ENCODE data around the gene TLR5.
"Not testable (repeated sequence)": the region's sequence is repeated elsewhere in the genome, so short reads cannot be mapped to it uniquely, and the experiment has no call there.

TLR5 gene, protein sequence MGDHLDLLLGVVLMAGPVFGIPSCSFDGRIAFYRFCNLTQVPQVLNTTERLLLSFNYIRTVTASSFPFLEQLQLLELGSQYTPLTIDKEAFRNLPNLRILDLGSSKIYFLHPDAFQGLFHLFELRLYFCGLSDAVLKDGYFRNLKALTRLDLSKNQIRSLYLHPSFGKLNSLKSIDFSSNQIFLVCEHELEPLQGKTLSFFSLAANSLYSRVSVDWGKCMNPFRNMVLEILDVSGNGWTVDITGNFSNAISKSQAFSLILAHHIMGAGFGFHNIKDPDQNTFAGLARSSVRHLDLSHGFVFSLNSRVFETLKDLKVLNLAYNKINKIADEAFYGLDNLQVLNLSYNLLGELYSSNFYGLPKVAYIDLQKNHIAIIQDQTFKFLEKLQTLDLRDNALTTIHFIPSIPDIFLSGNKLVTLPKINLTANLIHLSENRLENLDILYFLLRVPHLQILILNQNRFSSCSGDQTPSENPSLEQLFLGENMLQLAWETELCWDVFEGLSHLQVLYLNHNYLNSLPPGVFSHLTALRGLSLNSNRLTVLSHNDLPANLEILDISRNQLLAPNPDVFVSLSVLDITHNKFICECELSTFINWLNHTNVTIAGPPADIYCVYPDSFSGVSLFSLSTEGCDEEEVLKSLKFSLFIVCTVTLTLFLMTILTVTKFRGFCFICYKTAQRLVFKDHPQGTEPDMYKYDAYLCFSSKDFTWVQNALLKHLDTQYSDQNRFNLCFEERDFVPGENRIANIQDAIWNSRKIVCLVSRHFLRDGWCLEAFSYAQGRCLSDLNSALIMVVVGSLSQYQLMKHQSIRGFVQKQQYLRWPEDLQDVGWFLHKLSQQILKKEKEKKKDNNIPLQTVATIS

DNA sequence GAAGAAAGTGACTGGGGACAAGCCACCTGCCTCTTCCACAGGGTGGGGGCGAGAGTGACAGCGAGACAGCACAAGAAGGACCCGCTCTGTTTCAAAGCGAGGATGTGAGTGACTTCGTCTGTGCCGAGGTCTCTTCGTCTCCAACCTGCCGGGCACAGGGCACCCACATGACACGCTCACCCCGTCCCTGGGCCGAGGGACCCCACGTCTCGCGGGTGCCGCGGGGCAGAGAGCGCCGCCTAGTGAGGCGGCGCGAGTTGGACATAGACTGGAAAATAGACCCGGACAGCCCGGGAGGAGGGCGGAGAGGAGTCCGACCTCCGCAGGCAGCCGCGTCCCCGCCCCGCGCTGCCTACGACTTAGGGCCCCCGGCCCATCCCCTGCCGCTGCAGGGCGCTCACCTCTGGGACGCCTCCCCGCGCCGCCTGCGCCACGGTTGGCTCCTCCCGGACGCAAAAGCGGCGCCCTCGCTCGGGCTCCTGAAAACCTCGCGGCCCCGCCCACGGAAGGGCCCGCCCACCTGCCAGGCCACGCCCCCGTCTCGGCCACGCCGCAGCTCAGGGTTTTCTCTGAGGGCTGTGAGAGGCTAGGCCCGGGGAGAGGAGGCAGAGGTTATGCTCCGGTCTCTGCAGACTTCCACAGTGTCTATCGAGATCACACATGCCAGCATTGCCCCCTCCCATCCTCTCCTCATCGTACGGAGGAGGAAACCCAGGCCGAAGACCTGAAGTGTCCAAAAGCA is at the start of gene TLR5:
Gene TLR5 (minus strand): TSS at position 454 of the 742 bp plus-strand sequence. CDS start 30,217 bp downstream, outside the sequence.
- no peak for FAIRE-seq

DNA sequence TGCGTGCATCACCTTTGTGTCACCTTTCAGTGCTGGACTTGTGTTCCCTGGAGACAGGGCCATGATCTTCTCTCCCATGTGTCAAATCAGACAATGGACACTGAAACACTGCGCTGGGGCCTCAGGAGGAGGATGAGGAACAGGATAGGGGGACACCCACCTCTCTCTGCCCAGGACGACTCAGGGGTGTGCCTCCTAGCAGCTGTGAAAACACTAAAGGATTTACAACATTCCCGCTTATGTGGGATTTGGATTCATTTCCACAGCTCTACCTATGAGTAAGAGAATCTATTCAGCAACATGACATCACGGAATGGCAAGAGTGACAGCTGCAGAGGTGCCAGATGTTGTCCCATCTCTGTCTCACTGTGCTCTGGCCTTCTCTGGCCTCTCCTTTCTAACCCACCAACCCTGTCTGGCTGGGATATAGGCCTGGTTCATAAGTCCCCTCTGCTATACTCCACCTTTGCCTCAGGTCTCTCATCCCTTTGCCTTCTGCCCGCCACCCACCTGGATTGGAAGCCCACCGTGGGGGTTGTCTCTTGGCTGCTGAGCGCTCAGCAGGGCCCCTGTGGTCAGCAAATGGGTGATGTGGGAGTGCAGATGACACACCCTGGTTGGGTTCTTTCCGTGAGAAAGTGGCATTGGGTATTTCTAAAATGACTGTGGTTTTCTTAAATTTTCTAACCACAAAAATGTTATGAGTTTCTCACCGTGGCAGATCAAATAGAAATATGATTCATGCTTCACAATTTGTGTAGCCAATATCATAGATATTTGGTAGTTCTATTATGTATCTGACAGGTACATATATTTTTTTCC is 47.1 kb upstream of the TLR5 start:
- FAIRE-seq = no peak

DNA sequence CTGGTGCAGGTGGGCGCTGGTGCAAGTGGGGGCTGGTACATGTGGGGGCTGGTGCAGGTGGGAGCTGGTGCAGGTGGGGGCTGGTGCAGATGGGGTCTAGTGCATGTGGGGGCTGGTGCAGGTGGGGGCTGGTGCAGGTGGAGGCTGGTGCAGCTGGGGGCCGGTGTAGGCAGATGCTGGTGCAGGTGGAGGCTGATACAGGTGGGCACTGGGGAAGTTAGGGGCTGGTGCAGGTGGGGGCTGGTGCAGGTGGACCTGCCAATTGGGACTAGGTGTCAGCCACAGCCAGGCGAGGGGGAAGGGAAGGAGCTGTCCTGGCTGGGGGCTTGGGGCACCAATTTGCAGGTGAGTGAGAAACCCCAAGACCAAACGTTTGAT is 46.5 kb upstream of the TLR5 start:
- no peak for FAIRE-seq

DNA sequence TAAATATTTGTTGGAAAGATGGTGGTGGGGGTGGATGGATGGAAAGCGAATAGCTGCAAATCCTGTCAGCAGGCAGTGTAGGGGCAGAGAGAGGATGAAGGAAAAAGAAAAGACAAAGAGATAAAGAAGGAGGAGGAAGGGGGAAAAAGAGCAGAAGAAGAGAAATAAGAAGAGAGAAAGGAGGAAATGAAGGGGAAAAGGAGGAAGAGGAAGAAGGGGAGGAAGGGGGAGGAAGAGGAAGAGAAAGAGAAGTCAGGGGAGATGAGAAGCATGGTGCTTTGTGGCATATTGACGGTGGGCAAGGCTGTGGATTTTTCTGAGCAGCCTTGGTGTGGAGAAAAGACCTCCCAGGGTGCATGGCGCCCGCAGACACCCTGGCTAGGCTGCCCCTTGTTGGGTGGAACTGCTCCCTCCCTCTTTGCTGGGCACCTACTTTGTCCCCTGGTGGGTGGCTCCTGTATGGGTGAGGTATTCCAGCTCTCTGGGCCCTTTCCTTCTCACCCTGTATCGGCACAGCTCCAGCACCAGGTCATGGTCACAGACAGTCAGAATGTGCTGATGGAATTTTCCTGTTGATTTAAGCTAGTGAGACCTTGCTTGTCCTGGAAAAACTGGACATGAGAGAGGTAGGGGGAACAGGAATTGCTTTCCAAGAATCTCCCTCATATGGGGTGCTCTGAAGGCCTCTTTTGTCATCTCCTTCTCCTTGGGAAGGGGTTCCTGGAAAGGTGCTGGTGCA is 45.7 kb upstream of the TLR5 start:
- no peak for FAIRE-seq

DNA sequence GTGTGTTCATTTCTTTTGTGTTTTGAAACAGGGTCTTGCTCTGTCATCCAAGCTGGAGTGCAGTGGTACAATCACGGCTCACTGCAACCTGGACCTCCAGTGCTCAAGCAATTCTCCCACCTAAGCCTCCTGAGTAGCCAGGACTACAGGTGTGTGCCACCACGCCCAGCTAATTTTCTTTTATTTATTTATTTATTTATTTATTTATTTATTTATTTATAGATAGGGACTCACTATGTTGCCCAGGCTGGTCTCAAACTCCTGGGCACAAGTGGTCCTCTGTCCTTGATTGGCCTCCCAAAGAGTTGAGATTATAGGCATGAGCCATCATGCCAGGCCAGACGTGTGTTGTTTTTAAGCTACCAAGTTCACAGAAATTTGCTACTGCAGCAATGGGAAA is 43.8 kb upstream of the TLR5 start:
- FAIRE-seq = no peak

DNA sequence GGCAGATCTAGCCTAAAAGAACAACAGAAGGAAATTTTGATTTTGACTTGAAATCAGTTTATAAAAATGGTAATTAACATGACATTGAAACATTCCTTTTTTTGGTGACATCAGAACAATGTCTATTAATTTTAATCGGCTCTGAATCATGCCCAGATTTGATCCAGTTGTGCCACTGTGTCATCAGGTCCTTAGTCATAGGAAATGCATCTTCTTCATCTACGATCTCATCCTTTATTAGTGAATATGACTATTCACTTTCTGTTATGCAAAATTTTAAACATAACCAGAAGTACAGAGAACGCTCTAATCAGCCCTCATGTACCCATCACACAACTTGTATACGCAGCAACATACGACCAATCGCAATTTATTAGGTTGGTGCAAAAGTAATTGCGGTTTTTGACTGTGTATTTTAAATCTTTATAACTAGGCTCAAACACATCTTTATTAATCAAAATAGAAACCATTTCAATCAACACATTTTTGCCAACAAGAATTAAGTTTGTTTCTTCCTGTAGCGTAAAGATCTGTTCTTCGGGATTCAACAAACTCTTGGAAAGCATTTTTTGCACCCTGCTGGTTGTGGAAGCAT is 40.3 kb upstream of the TLR5 start:
- no peak for FAIRE-seq

DNA sequence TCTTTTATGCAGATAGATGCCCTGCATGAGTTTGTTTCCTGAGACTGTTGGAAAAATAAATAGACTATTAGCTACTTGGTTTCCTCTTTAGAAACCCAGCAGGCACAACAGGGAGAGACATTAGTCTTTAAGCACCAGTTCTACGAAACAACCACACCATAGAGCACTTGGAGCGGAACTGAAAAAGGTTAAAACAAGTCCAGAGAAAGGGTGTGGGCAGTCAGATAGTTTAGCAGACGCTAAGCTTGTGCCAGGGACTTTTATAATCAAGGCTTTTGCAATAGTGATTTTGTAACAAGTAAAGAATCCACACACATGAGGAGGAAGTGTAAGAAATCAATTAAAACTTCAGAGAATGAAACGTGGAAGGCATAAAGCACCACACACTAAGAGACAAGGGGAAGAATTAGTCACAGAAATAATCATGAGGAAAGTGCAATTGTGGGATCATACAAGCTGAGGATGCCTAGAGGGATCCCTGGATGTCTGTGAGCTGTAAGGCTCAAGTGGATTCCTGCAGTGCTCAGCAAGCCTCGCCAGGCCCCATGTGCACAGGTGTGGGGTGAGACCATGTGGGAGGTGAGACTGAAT is 37.8 kb upstream of the TLR5 start:
- FAIRE-seq = no peak

DNA sequence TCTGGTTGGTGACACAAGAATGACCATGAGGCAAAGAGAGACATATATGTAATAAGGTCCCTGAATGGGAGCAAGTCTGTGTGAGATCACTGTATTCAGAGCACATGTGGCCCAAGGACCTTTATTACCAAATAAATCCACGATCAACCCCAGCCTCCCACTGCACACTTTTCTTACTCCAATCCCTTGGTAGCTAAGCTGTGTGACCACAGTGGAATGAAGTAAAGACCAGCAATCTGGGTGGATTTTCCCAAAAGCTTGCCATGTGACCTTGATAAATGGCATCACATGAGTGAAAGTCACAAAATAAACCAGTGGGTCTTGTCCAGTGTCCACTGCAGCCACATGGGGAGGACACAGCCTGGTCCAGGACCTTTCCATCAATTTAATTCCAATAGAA is 36.7 kb upstream of the TLR5 start:
- no peak for FAIRE-seq

DNA sequence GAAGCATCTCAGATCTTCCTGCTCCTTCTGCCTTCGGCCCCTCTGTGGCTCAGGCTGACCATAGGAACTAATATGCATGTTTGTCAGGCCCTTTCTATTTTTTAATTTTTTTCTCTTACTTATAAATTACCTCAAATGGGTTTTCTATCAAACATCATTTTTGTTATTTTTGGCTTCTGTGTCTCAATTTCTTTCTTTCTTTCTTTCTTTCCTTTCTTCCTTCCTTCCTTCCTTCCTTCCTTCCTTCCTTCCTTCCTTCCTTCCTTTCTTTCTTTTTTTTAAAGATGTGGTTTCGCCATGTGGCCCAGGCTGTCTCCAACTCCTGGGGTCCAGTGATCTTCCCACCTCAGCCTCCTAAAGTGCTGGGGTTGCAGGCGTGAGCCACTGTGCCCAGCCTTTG is 36.2 kb upstream of the TLR5 start:
- FAIRE-seq = no peak

DNA sequence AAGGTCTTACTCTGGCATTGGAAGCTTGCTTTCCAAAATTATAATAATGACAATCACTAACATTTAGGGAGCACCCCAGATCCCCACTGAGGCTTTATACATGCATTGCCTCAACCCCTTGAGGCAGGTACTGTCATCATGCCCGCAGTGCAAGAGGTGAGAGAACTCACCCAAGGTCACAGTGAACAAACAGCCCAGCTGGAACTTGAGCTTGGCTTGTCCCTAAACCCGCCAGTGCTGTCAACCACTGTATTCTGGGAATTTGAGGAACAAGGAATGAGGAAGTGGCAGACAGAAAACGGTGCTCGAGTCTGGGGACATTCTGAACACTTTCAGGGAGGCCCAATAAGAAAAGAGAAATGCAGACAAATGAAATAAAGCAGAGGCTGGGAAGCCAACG is 34.6 kb upstream of the TLR5 start:
- FAIRE-seq = no peak

DNA sequence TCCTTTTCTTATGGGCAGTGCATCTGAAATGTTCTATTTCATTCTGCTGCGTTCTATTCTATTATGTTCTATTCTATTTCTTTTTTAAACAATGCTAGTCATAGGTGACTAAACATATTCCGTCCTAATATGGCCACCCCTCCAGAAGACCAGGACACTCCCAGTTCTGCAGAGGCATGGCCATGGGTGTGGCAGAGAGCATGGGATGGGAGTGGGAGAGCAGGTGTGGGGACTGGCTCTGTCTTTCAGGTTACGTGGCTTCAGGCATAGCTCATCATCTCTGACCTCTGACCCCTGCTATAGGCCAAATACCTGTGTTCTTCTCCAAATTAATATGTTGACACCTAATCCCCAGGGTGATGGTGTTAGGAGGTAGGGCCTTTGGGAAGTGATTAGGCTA is 33.4 kb upstream of the TLR5 start:
- no peak for FAIRE-seq

DNA sequence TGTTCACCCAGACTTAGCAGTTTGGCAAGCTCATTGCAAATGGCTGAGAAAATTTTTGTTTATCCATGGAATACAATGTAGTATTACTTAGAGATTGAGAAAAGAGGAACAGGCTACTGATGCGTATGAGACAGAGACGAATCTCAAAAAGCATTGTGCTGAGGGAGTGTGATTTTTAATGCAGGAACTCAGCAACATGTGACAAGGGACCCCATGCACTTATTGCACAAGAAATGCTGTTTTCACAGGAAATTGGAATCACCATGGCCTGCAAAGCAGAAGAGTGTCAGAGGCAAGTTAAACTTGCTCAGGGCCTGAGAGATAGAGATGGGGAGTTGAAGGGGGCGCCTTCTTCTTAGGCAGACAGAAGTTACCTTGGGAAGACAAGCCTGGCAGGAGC is 32.6 kb upstream of the TLR5 start:
- no peak for FAIRE-seq

DNA sequence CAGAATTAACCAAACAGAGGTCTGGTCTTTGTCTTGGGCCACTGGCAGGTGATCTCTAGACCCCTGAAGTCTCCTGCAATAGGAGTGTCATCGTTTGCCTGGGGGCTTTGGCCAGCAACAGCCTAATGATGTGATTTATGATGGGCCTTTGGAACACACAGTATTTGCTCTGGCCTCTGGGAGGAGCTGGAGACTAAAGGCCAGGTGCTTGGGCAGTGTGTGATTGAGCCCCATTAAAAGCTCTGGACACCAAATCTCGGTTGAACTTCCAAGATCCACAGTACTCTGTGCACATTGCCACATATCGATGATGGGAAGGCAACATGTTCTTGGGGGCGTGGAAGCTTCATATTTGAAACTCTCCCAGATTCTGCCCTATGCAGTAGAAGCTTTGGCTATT is 32.0 kb upstream of the TLR5 start:
- FAIRE-seq = no peak

DNA sequence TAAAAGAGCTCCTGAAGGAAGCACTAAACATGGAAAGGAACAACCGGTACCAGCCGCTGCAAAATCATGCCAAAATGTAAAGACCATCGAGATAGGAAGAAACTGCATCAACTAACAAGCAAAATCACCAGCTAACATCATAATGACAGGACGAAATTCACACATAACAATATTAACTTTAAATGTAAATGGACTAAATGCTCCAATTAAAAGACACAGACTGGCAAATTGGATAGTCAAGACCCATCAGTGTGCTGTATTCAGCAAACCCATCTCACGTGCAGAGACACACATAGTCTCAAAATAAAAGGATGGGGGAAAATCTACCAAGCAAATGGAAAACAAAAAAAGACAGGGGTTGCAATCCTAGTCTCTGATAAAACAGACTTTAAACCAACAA is 26.4 kb upstream of the TLR5 start:
- not testable (repeated sequence) for FAIRE-seq

DNA sequence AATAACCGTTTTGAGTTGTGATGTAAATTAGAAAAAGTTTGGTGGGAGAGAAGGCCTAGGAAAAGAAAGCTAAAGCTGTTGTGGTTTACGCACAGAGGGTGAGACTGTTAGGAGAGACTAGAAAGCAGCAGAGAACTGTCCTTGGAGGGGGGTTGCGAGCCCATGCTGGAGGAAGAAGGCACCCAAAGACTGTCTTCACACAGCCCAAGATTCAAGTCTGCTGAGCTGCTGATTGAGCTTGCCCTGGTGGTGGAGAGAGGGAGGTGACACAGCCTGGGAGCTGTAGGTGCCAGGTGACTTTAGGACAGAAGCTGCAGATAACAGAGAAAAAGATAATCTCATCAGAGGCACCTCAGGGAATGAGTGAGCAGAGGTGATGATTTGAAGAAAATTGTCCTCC is 18.3 kb upstream of the TLR5 start:
- no peak for FAIRE-seq

DNA sequence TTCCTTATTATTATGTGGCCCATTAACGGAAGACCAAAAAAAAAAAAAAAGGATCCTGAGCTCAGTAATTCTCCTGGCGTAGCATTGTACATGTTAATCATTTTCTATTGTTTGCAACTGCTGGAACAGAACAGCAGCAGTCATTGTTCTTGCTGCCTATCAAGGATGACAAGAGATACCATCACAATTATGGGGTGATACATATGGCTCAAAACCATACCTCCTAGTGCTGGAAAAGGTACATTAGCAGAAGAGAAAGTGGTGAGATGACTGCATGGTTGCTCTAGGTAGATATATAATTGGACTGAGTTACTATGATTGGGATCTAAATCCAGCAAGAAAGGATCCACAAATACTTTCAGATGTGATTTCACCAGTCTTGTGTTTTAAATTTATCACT is 13.3 kb upstream of the TLR5 start:
- no peak for FAIRE-seq

DNA sequence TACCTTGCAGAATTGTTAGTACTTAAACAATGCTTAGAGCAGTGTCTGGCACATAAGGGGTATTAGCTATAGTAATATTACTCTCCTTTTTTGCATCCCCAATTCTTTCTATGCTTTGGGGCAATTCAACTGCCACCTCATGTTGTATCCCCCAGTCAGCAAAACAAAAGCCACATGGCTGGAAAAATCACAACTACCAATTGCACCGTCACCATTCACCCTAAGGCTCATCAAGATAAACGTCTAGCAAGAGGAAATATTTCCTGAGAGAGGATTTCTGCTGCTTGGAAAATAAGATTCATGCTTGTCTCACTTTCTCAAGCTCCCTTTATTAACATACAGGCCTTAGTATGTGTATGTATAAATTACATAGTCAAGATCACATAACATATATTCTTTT is 12.1 kb upstream of the TLR5 start:
- no peak for FAIRE-seq

DNA sequence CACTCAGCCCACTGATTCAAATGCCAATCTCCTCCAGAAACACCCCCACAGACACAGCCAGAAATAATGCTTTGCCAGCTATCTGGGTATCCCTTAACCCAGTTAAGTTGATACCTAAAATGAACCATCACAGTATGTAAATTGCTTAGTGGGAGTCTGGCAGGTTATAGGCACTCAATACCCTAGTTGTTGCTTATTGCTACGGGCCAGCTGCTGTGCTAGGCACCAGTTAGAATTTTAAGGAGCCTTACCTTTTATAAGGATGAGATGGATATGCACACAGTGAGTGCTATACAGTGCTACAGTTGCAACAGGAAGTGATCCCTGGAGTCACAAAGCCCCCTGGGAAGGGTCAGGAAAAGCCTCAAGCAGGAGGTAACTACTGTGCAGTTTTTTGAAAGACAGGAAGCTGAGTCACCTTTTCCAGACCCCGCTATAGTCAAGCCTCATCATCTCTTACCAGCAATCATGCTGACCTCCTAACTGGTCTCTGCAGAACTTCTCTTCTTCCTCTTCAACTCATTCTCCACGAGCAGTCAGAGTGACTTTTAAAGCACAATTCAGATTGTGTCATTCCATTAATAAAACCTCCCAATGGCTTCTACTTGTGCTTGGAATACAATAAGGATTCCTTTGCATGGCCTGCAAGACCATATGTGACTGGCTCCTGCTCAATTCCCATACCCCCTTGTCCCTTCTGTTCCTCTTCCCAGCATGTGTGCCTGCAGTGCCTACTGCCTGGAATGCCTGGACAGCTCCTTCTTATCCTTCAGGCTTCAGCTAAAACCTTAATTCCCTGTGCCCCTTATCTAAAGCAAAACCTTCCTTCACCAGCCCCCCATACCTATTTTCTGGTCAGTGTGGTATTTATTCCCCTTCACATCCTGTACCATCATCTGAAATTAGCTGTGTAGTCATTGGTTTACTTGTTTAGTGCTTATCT is 10.4 kb upstream of the TLR5 start:
- no peak for FAIRE-seq

DNA sequence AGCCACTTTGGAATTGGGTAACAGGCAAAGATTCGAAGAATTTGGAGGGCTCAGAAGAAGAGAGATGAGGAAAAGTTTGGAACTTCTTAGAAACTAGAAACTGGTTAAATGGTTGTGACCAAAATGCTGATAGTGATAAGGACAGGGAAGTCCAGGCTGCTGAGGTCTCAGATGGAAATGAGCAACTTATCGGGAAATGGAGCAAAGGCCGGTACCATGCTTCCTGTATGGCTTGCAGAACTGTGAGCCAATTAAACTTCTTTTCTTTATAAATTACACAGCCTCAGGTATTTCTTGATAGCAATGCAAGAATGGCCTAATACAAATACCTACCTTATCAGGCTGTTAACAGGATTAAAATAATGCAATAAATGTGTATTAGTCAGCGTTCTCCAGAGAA is 9.4 kb upstream of the TLR5 start:
- no peak for FAIRE-seq

DNA sequence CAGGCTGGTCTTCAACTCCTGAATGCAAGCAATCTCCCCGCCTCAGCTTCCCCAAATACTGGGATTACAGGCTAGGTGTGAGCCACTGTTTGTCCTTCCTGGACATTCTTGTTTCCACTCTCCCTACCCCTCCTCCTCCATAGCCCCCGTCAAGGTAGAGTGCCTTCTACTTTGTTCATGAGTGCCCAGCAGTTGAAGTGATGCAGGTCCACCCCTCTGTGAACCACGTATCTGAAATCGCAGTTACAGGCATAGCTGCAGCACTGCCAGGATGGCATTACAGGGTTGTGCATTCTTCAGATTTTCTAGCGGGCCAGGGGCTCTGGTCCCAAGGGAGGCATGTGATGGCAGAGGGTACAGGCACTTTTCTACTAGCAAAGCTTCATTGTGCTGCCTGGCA is 7.4 kb upstream of the TLR5 start:
- FAIRE-seq = no peak

All from G401.6 (cell line).